ENCODE measurements around the gene LGALS7B. TPM values are rescaled to one million over a fixed set of nuclear protein-coding genes. Genes with fewer than 3 reads are reported as not detected.

Gene LGALS7B
- polyA plus RNA-seq, 3 donors = not detected

DNA sequence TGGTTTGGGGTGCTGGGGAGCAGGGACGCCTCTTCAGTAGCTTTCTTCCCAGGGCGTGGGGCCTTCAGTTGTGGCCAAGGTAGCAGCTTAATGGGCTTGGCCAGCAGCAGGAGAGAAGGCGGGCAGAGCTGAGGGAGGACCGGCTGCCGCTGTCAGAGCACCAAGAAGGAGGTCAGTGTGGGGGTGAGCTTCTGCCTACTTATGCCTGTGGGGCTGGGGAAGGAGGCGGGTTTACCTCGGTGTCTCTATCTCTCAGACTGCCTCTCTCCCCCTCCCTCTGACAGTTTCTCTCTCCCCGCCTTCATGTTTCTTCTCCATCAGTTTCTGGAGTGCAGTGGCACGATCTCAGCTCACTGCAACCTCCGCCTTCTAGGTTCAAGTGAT is 44.7 kb upstream of the LGALS7B start, which contains the start of gene CAPN12:
TSS of gene CAPN12 (minus strand) at position 177 of the 384 bp plus-strand sequence. CDS start 309 bp downstream, outside the sequence.
- H4K20me1 ChIP-seq (ENCODE audit: insufficient read depth, low read length) = no peaks in the 10 kb centered on the region
- peaks cover 0 to 6% of the 10 kb centered on the region in 2 donors for H3K4me1 ChIP-seq (ENCODE audit: control insufficient read depth in 1 of 2, insufficient read depth in 2 of 2, low read length in 2 of 2)
- no peak within 1 kb of the TSS for H3K27ac ChIP-seq (ENCODE audit: low read depth in 1 of 2, low read length in 2 of 2)
- H3K27me3 Mint-ChIP-seq (ENCODE audit: low read depth in 3 of 3) = peaks cover 2 to 12% (median 5%) of the 10 kb centered on the region in 3 donors
- no peak within 1 kb of the TSS for H3K4me2 ChIP-seq (replicated peaks; ENCODE audit: extremely low read depth, low read length, poor library complexity, severe bottlenecking)
- H3K79me2 ChIP-seq (ENCODE audit: insufficient read depth, low read length) = no peaks in the 10 kb centered on the region
- H3K36me3 Mint-ChIP-seq = no peaks in the 10 kb centered on the region
- H3K27me3 ChIP-seq (ENCODE audit: control insufficient read depth in 2 of 2, insufficient read depth in 2 of 2, low read length in 2 of 2) = peaks cover 0 to 2% of the 10 kb centered on the region in 2 donors
- no peak within 1 kb of the TSS for H3K9ac ChIP-seq (ENCODE audit: insufficient read depth, low read length, poor library complexity, severe bottlenecking)
- no peaks in the 10 kb centered on the region for H3K36me3 ChIP-seq (replicated peaks in 1 of 2; ENCODE audit: control insufficient read depth in 1 of 2, insufficient read depth in 2 of 2, low read length in 2 of 2)
- no peak for DNase-seq
- WGBS (ENCODE audit: insufficient coverage) = 83% methylated on average over 6 of the region's 10 CpGs
- TF ChIP-seq, protein P1, sequence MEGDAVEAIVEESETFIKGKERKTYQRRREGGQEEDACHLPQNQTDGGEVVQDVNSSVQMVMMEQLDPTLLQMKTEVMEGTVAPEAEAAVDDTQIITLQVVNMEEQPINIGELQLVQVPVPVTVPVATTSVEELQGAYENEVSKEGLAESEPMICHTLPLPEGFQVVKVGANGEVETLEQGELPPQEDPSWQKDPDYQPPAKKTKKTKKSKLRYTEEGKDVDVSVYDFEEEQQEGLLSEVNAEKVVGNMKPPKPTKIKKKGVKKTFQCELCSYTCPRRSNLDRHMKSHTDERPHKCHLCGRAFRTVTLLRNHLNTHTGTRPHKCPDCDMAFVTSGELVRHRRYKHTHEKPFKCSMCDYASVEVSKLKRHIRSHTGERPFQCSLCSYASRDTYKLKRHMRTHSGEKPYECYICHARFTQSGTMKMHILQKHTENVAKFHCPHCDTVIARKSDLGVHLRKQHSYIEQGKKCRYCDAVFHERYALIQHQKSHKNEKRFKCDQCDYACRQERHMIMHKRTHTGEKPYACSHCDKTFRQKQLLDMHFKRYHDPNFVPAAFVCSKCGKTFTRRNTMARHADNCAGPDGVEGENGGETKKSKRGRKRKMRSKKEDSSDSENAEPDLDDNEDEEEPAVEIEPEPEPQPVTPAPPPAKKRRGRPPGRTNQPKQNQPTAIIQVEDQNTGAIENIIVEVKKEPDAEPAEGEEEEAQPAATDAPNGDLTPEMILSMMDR (IDR thresholded peaks at IDR 0.05) = no peak
- no peak within 1 kb of the TSS for H3K4me3 Mint-ChIP-seq
- H3K4me3 ChIP-seq (replicated peaks in 1 of 3; ENCODE audit: low read depth in 2 of 3, low read length in 3 of 3) = no peak within 1 kb of the TSS
- no peak within 1 kb of the TSS for H2AFZ ChIP-seq (ENCODE audit: insufficient read depth, low read depth, low read length, poor library complexity, severe bottlenecking)
- H3K4me1 Mint-ChIP-seq = peaks cover 5% of the 10 kb centered on the region
- intact Hi-C loops (cut with micrococcal nuclease) = no loop called here
- no peaks in the 10 kb centered on the region for H3K9me3 ChIP-seq (replicated peaks in 1 of 2; ENCODE audit: control insufficient read depth in 1 of 2, insufficient read depth in 1 of 2, low read length in 2 of 2)
- H3K27ac Mint-ChIP-seq = no peak within 1 kb of the TSS
- H3K9me3 Mint-ChIP-seq = no peaks in the 10 kb centered on the region

DNA sequence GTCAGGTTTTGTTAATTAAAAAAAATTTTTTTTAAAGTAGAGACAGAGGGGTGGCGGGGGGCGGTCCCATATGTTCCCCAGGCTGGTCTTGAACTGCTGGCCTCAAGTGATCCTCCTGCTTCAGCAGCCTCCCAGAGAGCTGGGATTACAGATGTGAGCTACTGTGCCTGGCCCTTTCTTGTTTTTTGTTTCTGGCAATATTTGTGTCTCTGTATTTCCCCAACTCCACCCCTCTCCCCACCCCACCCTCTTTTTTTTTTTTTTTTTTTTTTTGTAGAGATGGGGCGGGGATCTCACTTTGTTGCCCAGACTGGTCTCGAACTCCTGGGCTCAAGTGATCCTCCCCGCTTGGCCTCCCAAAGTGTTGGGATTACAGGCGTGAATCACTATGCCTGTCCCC is 44.1 kb upstream of the LGALS7B start:
- Histone ChIP-seq H3K4me1 (ENCODE audit: control insufficient read depth in 1 of 2, insufficient read depth in 2 of 2, low read length in 2 of 2) (peaks cover 0 to under 1% of the 10 kb centered on the region in 2 donors), H4K20me1 (ENCODE audit: insufficient read depth, low read length) (no peaks in the 10 kb centered on the region), H3K27me3 (ENCODE audit: control insufficient read depth in 2 of 2, insufficient read depth in 2 of 2, low read length in 2 of 2) (peaks cover 0 to 2% of the 10 kb centered on the region in 2 donors), H3K4me2 (replicated peaks; ENCODE audit: extremely low read depth, low read length, poor library complexity, severe bottlenecking) (no peak overlapping the region), H3K36me3 (replicated peaks in 1 of 2; ENCODE audit: control insufficient read depth in 1 of 2, insufficient read depth in 2 of 2, low read length in 2 of 2) (no peaks in the 10 kb centered on the region), H3K9ac (ENCODE audit: insufficient read depth, low read length, poor library complexity, severe bottlenecking) (no peak overlapping the region), H2AFZ (ENCODE audit: insufficient read depth, low read depth, low read length, poor library complexity, severe bottlenecking) (no peak overlapping the region), H3K79me2 (ENCODE audit: insufficient read depth, low read length) (no peaks in the 10 kb centered on the region), H3K9me3 (replicated peaks in 1 of 2; ENCODE audit: control insufficient read depth in 1 of 2, insufficient read depth in 1 of 2, low read length in 2 of 2) (no peaks in the 10 kb centered on the region), H3K4me3 (replicated peaks in 1 of 3; ENCODE audit: low read depth in 2 of 3, low read length in 3 of 3) (no peak overlapping the region), H3K27ac (ENCODE audit: low read depth in 1 of 2, low read length in 2 of 2) (no peak overlapping the region)
- Mint-ChIP-seq H3K36me3 (no peaks in the 10 kb centered on the region), H3K4me1 (peaks cover under 1% of the 10 kb centered on the region), H3K27me3 (ENCODE audit: low read depth in 3 of 3) (peaks cover 3 to 17% (median 6%) of the 10 kb centered on the region in 3 donors), H3K9me3 (peaks cover 0 to 2% (median 0%) of the 10 kb centered on the region in 7 donors), H3K4me3 (no peak overlapping the region), H3K27ac (no peak overlapping the region)
- DNase-seq = no peak
- TF ChIP-seq, protein P1 (IDR thresholded peaks at IDR 0.05) = no peak
- 80% methylated on average over 5 of the region's 6 CpGs for WGBS (ENCODE audit: insufficient coverage)
- intact Hi-C loops (cut with micrococcal nuclease) = no loop called here

Data from CD14-positive monocyte (primary cell).